HEK293 (cell line): ENCODE results near the gene MEGF6.

Experiments
- CTCF ChIP-seq: fragments of 450-650 bp; formaldehyde crosslinking; IDR thresholded peaks from 2 replicates; pipeline ENCODE4 v1.5.1; 2016; ENCODE audit warnings: missing biosample characterization, missing genetic modification characterization
- SALL2 ChIP-seq: fragments of 450-650 bp; formaldehyde crosslinking; IDR thresholded peaks from 2 replicates; pipeline ENCODE4 v1.5.0; 2017; ENCODE audit warnings: missing biosample characterization, mild to moderate bottlenecking, missing genetic modification characterization, borderline replicate concordance
- ZBTB1 ChIP-seq: fragments of 450-650 bp; formaldehyde crosslinking; IDR thresholded peaks from 2 replicates; pipeline ENCODE4 v1.5.1; 2016; ENCODE audit warnings: missing biosample characterization, missing genetic modification characterization
- ZBTB44 ChIP-seq: fragments of 450-650 bp; IDR thresholded peaks from 2 replicates; pipeline ENCODE4 v1.5.1; 2018; ENCODE audit warnings: missing biosample characterization, mild to moderate bottlenecking, missing genetic modification characterization
- ZNF558 ChIP-seq: fragments of 450-650 bp; formaldehyde crosslinking; IDR thresholded peaks from 2 replicates; pipeline ENCODE4 v1.5.1; 2016; ENCODE audit warnings: missing biosample characterization, missing genetic modification characterization
- ZNF596 ChIP-seq: fragments of 450-650 bp; IDR thresholded peaks from 2 replicates; pipeline ENCODE4 v1.5.0; 2018; ENCODE audit warnings: missing biosample characterization, mild to moderate bottlenecking, missing genetic modification characterization, moderate library complexity
- ZNF660 ChIP-seq: fragments of 450-650 bp; IDR thresholded peaks from 2 replicates; pipeline ENCODE4 v1.5.1; 2018; ENCODE audit warnings: missing biosample characterization, mild to moderate bottlenecking, missing genetic modification characterization

GRCh38 chr1:3518256-3518655, 93.1 kb downstream of the MEGF6 start:
- TF ChIP-seq ZNF596 (tag by site-specific recombination) (no peak), SALL2 (tag by site-specific recombination) (no peak), CTCF (tag by site-specific recombination) (peak; percentile 74), ZBTB44 (no peak), ZNF558 (no peak), ZBTB1 (tag by site-specific recombination) (no peak), ZNF660 (no peak)
